ENCODE results near the gene FOXP4.

DNA sequence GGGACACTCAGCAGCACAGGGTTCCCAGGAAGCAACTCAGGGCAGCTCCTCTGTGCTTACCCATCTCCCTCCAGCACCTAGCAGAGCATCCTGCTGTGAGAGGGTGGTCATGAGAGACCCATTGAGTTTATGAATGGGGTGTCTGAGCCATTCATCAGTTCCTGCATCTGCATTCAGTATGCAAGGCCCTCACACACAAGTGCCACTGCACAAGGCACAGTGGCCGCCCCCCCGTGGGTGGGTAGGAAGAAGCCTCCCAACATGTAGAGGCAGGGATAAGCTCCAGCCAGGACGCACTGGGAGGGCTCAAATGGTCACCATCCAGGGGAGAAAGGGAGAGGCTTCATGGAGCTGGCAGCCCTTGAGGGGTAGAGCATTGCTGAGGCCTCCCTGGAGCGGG, 43.0 kb downstream of the FOXP4 start:
- TF ChIP-seq, protein P1, sequence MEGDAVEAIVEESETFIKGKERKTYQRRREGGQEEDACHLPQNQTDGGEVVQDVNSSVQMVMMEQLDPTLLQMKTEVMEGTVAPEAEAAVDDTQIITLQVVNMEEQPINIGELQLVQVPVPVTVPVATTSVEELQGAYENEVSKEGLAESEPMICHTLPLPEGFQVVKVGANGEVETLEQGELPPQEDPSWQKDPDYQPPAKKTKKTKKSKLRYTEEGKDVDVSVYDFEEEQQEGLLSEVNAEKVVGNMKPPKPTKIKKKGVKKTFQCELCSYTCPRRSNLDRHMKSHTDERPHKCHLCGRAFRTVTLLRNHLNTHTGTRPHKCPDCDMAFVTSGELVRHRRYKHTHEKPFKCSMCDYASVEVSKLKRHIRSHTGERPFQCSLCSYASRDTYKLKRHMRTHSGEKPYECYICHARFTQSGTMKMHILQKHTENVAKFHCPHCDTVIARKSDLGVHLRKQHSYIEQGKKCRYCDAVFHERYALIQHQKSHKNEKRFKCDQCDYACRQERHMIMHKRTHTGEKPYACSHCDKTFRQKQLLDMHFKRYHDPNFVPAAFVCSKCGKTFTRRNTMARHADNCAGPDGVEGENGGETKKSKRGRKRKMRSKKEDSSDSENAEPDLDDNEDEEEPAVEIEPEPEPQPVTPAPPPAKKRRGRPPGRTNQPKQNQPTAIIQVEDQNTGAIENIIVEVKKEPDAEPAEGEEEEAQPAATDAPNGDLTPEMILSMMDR (IDR thresholded peaks at IDR 0.05): no peak
- TF ChIP-seq POLR2A (IDR thresholded peaks at IDR 0.05) (no peak), POLR2AphosphoS5 (IDR thresholded peaks at IDR 0.05) (no peak), EP300 (IDR thresholded peaks at IDR 0.05) (no peak)
